Central memory CD8-positive, alpha-beta T cell (primary cell): ENCODE measurements around the gene PEG3.
A peak's percentile ranks its signal among the peaks of the same experiment; 100 is the strongest.
"Not testable (repeated sequence)": the region's sequence is repeated elsewhere in the genome, so short reads cannot be mapped to it uniquely, and the experiment has no call there.

Experiments
- ATAC-seq: fragments of 150-1000 bp; cut with Tn5 transposase; replicated peaks from 2 replicates; pipeline ENCODE4 v1.10.0; 2022; ENCODE audit warnings: mild to moderate bottlenecking, moderate FRiP score, moderate number of reproducible peaks; ENCODE audit not compliant: poor library complexity, severe bottlenecking; ENCODE audit errors: extremely low read depth
- DNase-seq, 2 donors: peaks; one replicate each; pipeline ENCODE4 v3.0.0; 2021; ENCODE audit warnings: low spot score in 2 of 2
- H3K27ac Mint-ChIP-seq: one replicate; pipeline ENCODE4 v1.8.0; 2022; ENCODE audit warnings: low read depth, mild to moderate bottlenecking, moderate library complexity, mixed read lengths
- H3K27me3 Mint-ChIP-seq: one replicate; pipeline ENCODE4 v1.8.0; 2022; ENCODE audit warnings: mixed read lengths
- H3K36me3 Mint-ChIP-seq: one replicate; pipeline ENCODE4 v1.8.0; 2022; ENCODE audit warnings: mild to moderate bottlenecking, moderate library complexity, mixed read lengths; ENCODE audit not compliant: insufficient read depth
- H3K4me1 Mint-ChIP-seq: one replicate; pipeline ENCODE4 v1.8.0; 2022; ENCODE audit warnings: mixed read lengths
- H3K4me3 Mint-ChIP-seq: one replicate; pipeline ENCODE4 v1.8.0; 2022; ENCODE audit warnings: mild to moderate bottlenecking, moderate library complexity, mixed read lengths
- H3K9me3 Mint-ChIP-seq: one replicate; pipeline ENCODE4 v1.8.0; 2022; ENCODE audit warnings: mixed read lengths

Gene PEG3

DNA sequence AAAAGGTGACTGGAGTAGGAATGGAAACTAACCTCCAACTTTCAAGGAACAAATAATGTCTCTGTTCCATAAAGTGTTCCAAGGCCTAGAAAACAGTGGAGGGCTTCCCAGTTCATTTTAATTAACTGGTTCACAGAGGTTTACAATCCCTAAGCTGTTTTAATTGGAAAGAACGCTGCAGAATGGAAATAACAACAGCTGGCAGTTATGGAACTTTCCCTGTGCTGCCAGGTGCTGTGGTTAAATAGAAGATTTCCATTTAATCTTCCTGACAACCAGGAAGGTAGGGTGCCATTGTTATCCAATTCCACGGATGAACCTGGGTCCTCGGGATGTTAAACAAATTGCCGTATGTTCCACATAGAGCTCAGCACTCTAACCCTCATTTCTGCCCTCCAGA, 22.2 kb upstream of the PEG3 start:
- Mint-ChIP-seq H3K4me3 (no peak overlapping the region), H3K4me1 (no peaks in the 10 kb centered on the region), H3K9me3 (peaks cover 10% of the 10 kb centered on the region), H3K27me3 (no peaks in the 10 kb centered on the region), H3K36me3 (no peaks in the 10 kb centered on the region), H3K27ac (no peak overlapping the region)
- ATAC-seq: no peak
- DNase-seq: no peak

DNA sequence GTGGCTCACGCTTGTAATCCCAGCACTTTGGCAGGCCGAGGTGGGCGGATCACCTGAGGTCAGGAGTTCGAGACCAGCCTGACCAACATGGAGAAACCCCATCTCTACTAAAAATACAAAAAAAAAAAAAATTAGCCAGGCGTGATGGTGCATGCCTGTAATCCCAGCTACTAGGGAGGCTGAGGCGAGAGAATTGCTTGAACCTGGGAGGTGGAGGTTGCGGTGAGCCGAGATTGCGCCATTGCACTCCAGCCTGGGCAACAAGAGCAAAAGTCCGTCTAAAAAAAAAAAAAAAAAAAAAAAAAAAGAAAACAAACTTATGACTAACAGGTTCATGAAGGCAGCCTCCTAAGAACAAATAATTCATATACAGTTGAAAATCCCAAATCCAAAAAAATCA, 19.9 kb upstream of the PEG3 start:
- H3K9me3 Mint-ChIP-seq: peaks cover 12% of the 10 kb centered on the region
- H3K4me1 Mint-ChIP-seq, H3K36me3 Mint-ChIP-seq, H3K27ac Mint-ChIP-seq, H3K27me3 Mint-ChIP-seq, DNase-seq, H3K4me3 Mint-ChIP-seq, ATAC-seq: not testable (repeated sequence)

DNA sequence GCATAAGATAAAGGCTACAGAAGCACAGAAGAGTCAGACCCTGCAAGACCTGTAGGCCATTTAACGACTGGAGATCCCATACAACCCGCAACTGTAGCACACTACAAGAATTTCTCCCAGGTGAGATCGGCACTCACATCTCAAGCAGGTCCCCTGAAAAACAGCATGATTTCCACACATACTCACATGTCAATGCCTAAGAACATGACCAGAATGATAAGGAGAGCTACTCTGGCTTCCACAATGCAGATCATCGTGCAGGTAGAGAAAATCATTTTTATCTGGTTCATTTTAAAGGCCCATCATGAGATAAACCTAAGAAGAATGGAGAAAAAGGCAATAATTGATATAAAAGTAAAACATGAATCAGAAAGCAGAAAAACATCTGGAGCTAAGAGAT, 17.5 kb upstream of the PEG3 start:
- peaks cover 18% of the 10 kb centered on the region for H3K9me3 Mint-ChIP-seq
- no peak for ATAC-seq

DNA sequence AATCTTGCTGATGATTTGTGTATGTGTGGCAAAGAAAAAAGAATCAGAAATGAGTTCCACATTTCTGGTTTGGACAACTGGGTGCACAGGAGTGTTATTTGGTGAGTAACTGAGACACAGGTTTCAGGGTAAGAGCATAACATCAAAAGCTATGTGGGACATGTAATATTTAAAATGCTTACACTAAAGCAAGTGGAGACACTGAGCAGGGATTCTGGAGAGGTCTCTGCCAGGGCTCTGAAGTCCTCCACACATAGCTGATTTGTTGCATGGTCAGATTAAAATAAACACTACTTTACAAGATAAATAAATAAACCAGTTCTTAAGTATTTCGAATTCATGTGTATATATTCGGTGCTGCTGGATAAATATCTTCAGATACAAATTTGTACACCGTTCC, 16.3 kb upstream of the PEG3 start:
- H3K9me3 Mint-ChIP-seq: peaks cover 22% of the 10 kb centered on the region
- no peaks in the 10 kb centered on the region for H3K4me1 Mint-ChIP-seq
- H3K27me3 Mint-ChIP-seq: no peaks in the 10 kb centered on the region
- H3K4me3 Mint-ChIP-seq: no peak overlapping the region
- no peaks in the 10 kb centered on the region for H3K36me3 Mint-ChIP-seq
- DNase-seq (no peak), ATAC-seq (no peak)
- no peak overlapping the region for H3K27ac Mint-ChIP-seq

More for the DNA sequence above, 17.5 kb upstream of the PEG3 start:
- Mint-ChIP-seq H3K27ac (no peak overlapping the region), H3K27me3 (no peaks in the 10 kb centered on the region), H3K36me3 (no peaks in the 10 kb centered on the region), H3K4me1 (no peaks in the 10 kb centered on the region), H3K4me3 (no peak overlapping the region)
- DNase-seq: no peak

DNA sequence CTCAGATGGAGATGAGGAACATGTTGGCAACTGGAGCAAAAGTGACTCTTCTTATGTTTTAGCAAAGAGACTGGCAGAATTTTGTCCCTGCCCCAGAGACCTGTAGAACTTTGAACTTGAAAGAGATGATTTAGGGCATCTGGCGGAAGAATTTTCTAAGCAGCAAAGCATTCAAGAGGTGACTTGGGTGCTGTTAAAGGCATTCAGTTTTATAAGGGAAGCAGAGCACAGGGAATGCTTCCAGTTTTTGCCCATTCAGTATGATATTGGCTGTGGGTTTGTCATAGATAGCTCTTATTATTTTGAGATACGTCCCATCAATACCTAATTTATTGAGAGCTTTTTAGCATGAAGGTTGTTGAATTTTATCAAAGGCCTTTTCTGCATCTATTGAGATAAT, 11.8 kb upstream of the PEG3 start:
- H3K36me3 Mint-ChIP-seq, H3K27ac Mint-ChIP-seq, DNase-seq, ATAC-seq, H3K4me1 Mint-ChIP-seq, H3K27me3 Mint-ChIP-seq, H3K4me3 Mint-ChIP-seq: not testable (repeated sequence)
- peaks cover 34% of the 10 kb centered on the region for H3K9me3 Mint-ChIP-seq

DNA sequence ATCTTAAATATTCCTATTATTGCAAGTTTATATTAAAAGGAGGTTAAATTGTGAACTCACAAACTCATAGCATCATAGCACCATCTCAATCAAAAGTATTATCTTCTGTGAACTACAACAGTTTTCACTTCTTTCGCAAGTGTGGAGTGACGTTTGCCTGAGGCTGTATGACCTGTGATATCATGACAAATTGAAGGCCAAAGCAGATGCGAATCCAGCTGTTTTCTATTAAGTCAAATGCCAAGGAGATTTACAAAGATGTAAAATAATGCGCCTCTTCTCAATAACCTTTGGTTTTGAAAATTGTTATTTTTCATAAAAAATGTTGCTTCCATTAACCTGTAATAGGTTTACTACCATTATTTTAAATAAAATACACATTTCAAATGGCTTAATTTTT, 7.6 kb upstream of the PEG3 start:
- ATAC-seq (no peak), DNase-seq (no peak)
- H3K27ac Mint-ChIP-seq: no peak overlapping the region
- no peaks in the 10 kb centered on the region for H3K27me3 Mint-ChIP-seq
- H3K4me3 Mint-ChIP-seq: no peak overlapping the region
- H3K4me1 Mint-ChIP-seq: no peaks in the 10 kb centered on the region
- peaks cover 22% of the 10 kb centered on the region for H3K9me3 Mint-ChIP-seq
- H3K36me3 Mint-ChIP-seq: no peaks in the 10 kb centered on the region

DNA sequence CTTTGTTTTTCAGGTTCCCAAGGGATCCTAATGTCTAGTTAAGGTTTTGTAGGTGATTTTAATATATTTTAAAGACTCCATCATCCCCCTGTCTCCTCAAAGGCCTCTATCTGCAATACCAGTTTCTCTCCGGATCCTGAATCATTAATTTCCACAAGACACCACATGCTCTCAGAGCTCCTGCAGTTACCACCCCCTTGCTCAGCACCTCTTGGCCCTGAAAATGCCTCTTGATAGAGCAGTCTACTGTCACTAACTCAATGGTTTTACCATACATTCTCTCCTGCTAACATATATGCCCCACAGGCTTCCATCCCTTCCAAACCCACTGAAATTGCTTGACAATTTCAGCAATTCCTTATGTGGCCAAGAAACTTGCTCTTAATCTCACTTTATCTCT, 1.9 kb upstream of the PEG3 start:
- H3K4me3 Mint-ChIP-seq: no peak overlapping the region
- peaks cover 7% of the 10 kb centered on the region for H3K27me3 Mint-ChIP-seq
- no peaks in the 10 kb centered on the region for H3K36me3 Mint-ChIP-seq
- ATAC-seq (no peak), DNase-seq (no peak)
- no peak overlapping the region for H3K27ac Mint-ChIP-seq
- H3K4me1 Mint-ChIP-seq: peaks cover 6% of the 10 kb centered on the region
- peaks cover 10% of the 10 kb centered on the region for H3K9me3 Mint-ChIP-seq

DNA sequence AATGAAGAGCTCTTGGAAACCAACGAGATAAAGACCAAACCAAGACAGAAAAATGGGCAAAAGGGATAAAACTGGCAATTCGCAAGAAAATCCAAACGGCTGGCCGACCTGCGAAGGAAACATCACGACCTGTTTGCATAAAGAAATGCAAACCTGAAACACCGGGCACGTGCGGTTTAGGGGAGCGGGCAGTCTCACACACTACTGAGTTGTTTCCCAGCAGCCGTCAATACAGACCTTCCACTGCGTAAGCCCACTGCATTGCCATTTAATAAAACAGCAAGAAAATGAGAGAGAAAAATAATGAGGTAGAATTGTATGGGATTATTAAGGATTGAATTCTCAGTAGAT, 642 bp upstream of the PEG3 start:
- Mint-ChIP-seq H3K4me3 (no peak overlapping the region), H3K4me1 (peaks cover 8% of the 10 kb centered on the region), H3K36me3 (no peaks in the 10 kb centered on the region), H3K27me3 (peaks cover 7% of the 10 kb centered on the region), H3K9me3 (peaks cover 14% of the 10 kb centered on the region), H3K27ac (no peak overlapping the region)
- no peak for ATAC-seq
- no peak for DNase-seq

DNA sequence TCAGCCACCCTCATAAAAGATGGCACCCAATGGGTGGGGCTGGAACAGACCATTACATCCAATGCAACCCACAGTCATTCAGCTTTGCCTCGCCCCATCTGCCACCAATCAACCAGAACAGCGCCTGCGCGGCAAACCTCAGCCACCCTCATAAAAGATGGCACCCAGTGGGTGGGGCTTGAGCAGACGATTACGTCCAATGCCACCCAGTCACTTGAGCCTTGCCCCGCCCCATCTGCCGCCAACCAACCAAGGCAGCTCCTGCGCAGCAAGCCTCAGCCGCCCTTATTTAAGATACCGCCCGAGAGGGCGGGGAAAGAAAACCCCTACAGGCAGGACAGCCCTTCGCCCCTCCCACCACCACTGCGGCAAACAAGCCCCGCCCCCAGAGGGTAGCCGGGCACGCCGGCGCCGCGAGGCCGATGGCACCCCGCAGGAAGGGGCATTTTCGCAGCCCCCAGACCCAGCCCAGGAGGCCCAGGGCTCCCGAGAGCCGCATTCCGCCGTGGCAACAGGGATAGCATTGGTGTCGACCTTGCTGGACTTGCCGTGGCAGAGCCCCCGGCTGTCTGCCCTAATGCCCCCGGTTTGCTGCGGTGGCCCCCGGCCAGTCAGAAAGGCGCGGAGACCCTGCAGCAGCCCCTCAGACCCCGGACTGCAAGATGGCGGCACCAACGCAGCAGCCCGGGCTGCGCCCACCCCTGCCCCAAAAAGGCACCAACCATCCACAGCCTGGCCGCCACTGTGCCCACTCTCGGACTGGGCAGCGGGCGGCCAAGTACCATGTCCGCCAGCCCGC, 675 bp downstream of the PEG3 start:
- Mint-ChIP-seq H3K4me3 (no peak overlapping the region), H3K27me3 (peaks cover 7% of the 10 kb centered on the region), H3K4me1 (peaks cover 8% of the 10 kb centered on the region), H3K27ac (no peak overlapping the region), H3K36me3 (no peaks in the 10 kb centered on the region), H3K9me3 (peaks cover 26% of the 10 kb centered on the region)
- ATAC-seq (no peak), DNase-seq (no peak)

DNA sequence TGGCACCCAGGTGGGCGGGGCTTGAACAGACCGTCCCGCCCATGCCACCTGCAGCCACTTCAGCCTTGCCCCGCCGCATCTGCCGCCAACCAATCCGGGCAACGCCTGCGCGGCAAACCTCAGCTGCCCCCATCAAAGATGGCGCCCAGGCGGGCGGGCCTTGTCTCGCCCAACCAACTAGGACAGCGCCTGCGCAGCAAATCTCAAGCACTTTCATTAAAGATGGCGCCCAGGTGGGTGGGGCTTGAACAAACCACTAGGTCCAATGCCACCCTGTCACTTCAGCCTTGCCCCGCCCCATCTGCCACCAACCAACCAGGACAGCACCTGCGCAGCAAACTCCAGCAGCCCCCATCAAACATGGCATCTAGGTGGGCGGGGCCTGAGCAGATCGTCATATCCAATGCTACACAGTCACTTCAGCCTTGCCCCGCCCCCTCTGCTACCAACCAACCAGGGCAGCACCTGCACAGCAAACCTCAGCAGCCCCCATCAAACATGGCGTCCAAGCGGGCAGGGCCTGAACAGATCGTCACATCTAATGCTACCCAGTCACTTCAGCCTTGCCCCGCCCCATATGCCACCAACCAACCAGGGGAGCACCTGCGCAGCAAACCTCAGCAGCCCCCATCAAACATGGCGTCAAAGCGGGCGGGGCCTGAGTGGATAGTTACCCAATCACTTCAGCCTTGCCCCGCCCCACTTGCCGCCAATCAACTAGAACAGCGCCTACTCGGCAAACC, 1.4 kb downstream of the PEG3 start:
- DNase-seq (peak in 1 of 2 donors; percentile 10), ATAC-seq (no peak)
- Mint-ChIP-seq H3K27ac (no peak overlapping the region), H3K27me3 (peaks cover 7% of the 10 kb centered on the region), H3K9me3 (peaks cover 32% of the 10 kb centered on the region), H3K36me3 (no peaks in the 10 kb centered on the region), H3K4me3 (no peak overlapping the region), H3K4me1 (peaks cover 8% of the 10 kb centered on the region)

DNA sequence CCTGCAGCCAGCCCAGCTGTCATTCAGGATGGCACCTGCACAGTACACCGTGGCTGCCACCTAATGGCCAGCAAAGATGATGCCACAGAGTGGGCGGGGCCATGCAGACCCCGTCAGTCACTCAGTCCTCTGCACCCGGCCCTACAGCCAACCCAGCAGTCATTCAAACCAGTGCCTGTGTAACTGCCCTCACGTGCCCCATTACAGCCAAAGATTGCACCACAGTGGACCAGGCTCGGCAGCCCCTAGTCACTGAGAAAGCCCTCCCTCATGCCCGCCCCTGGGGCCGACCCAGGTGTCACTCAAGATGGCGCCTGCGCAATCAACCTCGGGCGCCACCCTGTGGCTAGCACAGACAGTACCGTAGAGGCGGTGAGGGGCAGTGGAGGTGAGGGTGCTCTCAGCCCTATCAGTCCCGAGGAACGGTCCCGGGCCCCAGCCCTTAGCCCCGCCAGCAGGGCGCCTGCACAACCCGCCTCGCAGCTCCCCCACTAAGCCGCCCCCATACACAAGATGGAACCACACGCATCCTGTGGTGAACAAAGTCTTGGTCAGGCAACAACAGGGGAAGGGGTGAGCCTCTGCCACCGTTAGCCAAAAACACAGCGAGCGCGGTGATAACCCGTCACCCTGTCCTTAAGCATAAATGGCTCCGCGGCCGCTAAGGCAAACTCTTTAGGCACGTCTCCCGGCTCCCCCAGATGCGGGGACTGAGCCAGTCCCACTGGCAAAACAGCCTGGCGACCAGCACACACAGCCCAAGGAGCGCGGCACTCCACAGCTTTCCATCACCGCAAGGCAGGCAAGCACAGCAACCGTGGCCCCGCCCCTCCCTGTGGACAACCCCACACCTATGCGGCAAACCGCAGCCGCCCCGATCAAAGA, 2.3 kb downstream of the PEG3 start:
- peaks cover 35% of the 10 kb centered on the region for H3K9me3 Mint-ChIP-seq
- no peak overlapping the region for H3K27ac Mint-ChIP-seq
- ATAC-seq: no peak

DNA sequence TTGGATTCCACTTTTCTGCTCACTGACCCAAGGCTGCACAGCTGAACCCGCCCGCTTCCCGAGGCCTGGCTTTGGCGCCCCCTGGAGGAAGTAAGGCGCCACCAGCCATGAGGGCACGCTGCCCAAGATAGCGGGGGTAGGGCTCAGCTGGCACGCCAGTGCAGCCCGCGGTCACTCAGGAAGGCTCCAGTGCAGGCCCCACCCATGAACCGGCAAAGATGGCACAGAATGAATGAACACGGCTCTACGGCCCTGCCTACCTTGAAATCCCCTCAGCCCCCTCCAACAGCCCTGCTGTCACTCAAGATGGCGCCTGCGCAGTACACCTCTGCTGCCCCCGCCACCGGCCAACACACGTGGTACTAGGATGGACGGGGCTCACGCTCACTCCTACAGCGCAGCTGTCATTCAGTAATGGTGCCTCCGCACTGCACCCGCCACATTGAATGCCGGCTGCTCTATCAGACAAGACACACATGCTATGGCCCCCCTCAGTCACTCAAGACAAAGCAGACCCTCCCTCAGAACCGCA, 3.0 kb downstream of the PEG3 start:
- peaks cover 7% of the 10 kb centered on the region for H3K27me3 Mint-ChIP-seq
- no peaks in the 10 kb centered on the region for H3K36me3 Mint-ChIP-seq
- no peak for DNase-seq
- peaks cover 37% of the 10 kb centered on the region for H3K9me3 Mint-ChIP-seq
- no peak overlapping the region for H3K27ac Mint-ChIP-seq
- H3K4me3 Mint-ChIP-seq: no peak overlapping the region
- H3K4me1 Mint-ChIP-seq: peaks cover 8% of the 10 kb centered on the region
- no peak for ATAC-seq

More for the DNA sequence above, 2.3 kb downstream of the PEG3 start:
- Mint-ChIP-seq H3K27me3 (peaks cover 7% of the 10 kb centered on the region), H3K4me1 (peaks cover 8% of the 10 kb centered on the region), H3K36me3 (no peaks in the 10 kb centered on the region), H3K4me3 (no peak overlapping the region)
- DNase-seq: no peak
